HG03354 (cell line): ENCODE results near the gene MYH7.
"Not testable (repeated sequence)": the region's sequence is repeated elsewhere in the genome, so short reads cannot be mapped to it uniquely, and the experiment has no call there.

Experiments used
- ATAC-seq: cut with Tn5 transposase; IDR thresholded peaks from one replicate; pipeline ENCODE4 v1.9.1; 2021; ENCODE audit warnings: mild to moderate bottlenecking; ENCODE audit not compliant: unreplicated experiment, poor library complexity, severe bottlenecking

The MYH7 gene

GRCh38 chr14:23396781-23397407 is 38.6 kb downstream of the MYH7 start:
- ATAC-seq = no peak

DNA sequence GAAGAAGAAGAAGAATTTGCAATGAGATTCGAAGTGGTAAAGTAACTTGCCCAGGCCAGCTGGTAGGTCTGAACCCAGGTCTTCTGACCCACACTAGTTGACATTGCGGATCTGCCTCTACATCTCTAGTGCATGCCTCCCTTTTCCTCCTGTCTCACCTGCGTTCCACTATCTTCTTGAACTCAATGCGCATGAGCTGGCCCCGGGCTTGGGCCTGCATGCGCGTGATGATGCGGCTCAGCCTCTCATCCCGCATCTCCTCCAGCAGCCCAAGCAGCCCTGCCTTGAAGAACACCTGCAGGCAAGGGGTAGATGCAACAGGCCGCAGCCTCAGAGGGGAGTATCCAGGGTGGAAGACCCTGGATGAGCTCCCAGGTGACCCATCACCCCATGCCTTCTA is 39.3 kb downstream of the MYH7 start:
- no peak for ATAC-seq

- no peak for ATAC-seq
Measured at GRCh38 chr14:23392613-23393012, 42.8 kb downstream of the MYH7 start.

DNA sequence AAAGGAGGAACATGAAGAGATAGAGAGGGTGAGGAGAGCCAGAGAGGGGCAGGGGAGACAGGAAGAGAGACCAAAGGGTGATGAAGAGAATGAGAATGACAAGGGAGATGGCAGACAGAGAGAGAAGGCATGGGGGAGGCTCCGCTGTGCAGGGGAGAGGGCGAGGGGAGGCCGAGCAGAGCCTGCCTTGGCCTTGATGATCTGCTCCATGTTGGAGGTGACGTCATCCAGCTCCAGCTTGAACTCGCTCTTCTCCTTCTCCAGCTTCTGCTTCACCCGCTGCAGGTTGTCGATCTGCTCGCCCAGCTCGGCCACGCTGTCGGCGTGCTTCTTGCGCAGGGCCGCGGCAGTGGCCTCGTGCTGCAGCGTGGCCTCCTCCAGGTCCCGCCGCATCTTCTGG is 45.6 kb downstream of the MYH7 start:
- not testable (repeated sequence) for ATAC-seq

DNA sequence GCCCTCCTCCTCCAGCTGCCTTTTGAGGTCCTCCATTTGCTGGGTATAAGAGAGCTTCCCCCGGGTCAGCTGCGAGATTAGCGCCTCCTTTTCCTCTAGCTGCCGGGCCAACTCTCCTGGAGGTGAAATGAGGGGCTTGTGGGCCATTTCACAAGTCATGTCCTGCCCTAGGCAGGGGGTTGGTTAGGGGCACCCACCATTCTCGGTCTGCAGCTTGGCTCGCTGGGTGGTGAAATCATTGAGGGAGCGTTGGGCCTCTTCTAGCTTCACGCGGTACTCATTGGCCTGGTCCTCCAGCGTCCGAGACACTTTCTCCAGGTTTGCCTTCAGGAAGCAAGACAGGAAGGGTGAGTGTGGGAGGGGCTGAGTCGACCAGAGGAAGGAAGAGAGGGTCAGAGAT is 46.1 kb downstream of the MYH7 start:
- no peak for ATAC-seq

DNA sequence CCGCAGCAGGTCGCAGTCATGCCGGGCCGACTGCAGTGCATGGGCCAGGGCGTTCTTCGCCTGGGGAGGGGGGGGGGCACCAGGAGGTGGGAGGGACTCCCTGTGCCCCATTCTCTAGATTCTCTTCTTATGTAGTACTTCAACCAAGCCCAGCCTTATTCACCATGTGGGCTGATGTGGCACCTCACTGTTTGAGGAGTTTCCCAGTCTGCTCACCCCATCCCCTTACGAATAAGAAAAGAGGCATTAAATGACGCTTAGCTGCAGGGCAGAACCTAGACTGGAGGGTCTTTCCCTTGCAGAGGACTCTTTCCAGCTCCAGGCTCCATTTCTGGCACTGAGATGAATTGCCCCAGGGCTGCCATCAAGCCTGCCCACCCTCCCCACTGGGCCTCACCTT is 46.5 kb downstream of the MYH7 start:
- ATAC-seq = no peak

DNA sequence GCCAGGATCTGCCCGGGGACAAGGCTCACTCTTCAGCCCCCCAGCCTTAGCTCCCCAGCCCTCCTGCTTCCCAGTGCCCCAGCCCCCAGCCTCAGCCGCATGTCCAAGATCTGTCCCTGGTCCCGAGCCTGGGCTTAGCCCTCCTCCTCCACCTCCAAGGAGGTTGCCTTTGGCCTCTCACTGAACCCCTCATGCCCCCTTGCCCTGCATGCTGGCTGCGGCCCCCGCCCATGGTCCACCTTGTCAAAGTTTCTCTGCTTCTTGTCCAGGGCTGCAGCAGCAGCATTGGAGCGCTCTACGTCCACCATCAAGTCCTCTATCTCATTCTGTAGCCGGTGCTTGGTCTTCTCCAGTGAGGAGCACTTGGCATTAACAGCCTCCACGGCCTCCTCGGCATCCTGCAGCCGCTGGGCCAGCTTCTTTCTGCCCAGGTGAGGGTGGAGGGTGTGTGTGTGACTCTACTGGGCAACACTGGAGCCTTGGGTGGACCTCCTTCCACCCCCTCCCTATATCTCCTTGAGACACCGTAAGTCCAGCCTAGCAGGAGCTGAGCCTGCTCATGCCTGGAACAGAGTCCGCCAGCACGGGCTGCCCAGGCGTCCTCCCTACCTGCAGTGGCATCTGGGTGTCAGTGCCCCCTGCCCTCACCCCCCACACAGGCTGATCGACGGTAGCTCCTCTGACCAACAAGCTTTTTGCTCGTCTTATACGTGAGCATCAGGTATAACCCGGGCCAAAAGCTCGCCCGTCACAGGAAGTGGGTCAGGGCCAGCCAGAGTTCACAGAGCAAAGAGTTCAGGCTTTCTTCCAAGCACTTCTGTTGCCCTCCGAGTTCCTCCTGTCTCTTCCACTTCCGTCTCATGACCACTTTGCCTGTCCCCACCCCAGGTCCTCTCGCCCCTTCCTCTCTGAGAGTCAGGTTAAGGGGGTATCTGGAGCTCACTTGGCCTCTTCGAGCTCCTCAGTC is 47.3 kb downstream of the MYH7 start:
- ATAC-seq = no peak

GRCh38 chr14:23386999-23387398 is 48.5 kb downstream of the MYH7 start:
- ATAC-seq = no peak

DNA sequence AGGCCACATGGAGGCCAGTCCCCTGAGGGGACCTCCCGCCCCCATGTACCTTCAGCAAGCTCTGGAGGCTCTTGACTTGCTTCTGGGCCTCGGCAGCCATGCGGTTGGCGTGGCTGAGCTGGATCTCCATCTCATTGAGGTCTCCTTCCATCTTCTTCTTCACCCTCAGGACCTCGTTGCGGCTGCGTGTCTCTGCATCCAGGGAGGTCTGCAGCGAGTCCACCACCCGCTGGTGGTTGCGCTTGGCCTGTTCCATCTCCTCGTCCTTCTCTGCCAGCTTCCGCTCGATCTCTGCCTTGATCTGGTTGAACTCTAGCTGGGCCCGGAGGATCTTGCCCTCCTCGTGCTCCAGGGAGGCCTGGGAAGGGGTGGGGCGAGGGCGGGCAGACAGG is 49.2 kb downstream of the MYH7 start:
- not testable (repeated sequence) for ATAC-seq

- ATAC-seq = no peak
Measured at GRCh38 chr14:23385642-23386265, 49.7 kb downstream of the MYH7 start.

GRCh38 chr14:23385244-23385641 is 50.2 kb downstream of the MYH7 start:
- ATAC-seq = no peak

- ATAC-seq = no peak
Measured at GRCh38 chr14:23384364-23385080, 50.9 kb downstream of the MYH7 start.

- ATAC-seq = no peak
Measured at GRCh38 chr14:23382731-23383440, 52.6 kb downstream of the MYH7 start.

DNA sequence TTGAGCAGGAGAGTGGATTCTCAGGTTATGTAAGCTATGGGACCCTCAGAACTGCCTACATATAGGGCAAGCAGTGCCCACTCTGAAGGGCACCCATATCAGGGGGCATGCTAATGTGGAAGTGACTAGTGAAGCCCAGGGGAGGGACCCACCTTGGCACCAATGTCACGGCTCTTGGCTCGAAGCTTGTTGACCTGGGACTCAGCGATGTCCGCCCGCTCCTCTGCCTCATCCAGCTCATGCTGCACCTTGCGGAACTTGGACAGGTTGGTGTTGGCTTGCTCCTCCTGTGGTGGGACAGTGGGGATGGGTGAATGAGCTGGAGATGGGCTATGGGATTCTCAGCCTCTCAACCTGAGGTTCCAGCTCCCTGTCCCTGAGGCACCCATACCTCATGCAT is 53.2 kb downstream of the MYH7 start:
- ATAC-seq = no peak

GRCh38 chr14:23381871-23382270 is 53.6 kb downstream of the MYH7 start:
- ATAC-seq = no peak

DNA sequence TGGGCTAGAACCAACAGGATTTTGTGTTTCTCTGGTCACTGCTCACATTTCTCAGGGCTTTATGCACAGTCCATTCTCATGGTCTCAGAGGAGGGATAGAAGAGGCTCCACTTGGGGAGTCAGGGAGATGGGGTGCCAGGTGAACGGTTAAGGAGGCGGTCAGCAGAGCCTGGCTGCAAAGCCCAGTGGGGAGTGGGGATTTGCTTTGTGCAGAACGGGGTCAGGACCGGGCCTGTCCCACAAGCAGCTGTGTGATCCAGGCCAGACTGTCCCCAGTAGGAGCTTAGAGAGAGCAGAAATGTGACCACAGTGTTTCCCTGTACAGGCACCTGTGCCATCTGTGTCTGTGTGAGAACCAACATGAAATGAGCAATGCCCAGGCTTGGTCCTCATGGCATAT is 54.5 kb downstream of the MYH7 start:
- ATAC-seq = no peak

GRCh38 chr14:23380197-23380914 is 55.1 kb downstream of the MYH7 start:
- ATAC-seq = no peak

DNA sequence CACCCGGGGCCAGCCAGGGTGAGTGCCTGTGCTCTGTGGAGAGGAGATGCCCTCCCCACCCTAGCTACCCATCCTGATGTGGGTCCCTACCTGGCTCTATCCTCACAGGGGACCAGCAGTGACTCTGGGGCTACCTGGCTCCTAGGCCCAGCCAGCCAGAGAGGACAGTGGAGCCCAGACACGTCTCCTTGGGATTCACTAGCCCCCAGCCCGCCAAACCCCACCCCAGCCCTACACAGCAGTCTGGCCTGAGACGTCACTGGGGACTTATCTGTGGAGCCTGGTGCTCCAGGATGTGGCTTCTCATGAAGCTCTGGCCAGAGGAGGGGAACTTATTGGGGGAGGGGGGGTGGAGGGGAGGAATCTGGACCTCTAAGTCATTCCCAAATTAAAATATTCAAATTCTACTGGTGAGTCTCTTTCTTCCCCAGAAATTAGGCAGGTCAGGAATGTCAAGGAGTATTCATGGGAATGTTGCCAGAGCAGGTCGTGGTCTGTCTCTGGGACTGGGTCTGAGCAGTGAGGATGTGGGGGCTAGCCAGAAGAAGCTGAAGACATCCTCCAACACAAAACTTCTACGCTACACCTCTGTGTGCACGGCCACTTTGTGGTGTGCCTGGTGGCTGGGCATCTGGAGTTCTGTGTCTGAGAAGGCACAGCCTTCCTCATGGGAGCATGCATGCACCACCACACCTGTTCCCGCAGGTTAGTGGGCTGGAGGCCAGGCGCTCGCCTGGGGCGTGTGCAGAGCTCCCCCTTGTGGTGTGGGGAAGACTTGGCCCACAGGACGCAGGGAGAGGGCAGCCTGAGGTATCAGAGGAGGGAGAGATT is 55.9 kb downstream of the MYH7 start:
- no peak for ATAC-seq
